BLaER1 treated with 17β-estradiol and CSF1 and Interleukin-3, amounts not matched to agents 10 nM and 100 nM (cell line): ENCODE results near the gene SLC34A1.
"Not testable (repeated sequence)": the region's sequence is repeated elsewhere in the genome, so short reads cannot be mapped to it uniquely, and the experiment has no call there.

ENCODE experiments used
- H3K27ac ChIP-seq, 11 experiments: shearing (Covaris generic); formaldehyde crosslinking; 2 replicates each; pipeline ENCODE4 v1.8.1; 2022
- H3K27me3 ChIP-seq, 11 experiments: shearing (Covaris generic); formaldehyde crosslinking; 2 replicates each; pipeline ENCODE4 v1.8.1; 2022
- H3K36me3 ChIP-seq, 11 experiments: shearing (Covaris generic); formaldehyde crosslinking; 2 replicates each; pipeline ENCODE4 v1.8.1; 2022
- H3K4me1 ChIP-seq, 10 experiments: shearing (Covaris generic); formaldehyde crosslinking; 2 replicates each; pipeline ENCODE4 v1.8.1; 2022
- H3K4me2 ChIP-seq, 11 experiments: shearing (Covaris generic); formaldehyde crosslinking; 2 replicates each; pipeline ENCODE4 v1.8.1; 2022
- H3K4me3 ChIP-seq, 10 experiments: shearing (Covaris generic); formaldehyde crosslinking; 2 replicates each; pipeline ENCODE4 v1.8.1; 2022
- H3K9ac ChIP-seq, 11 experiments: shearing (Covaris generic); formaldehyde crosslinking; 2 replicates each; pipeline ENCODE4 v1.8.1; 2022
- H3K9me3 ChIP-seq, 11 experiments: shearing (Covaris generic); formaldehyde crosslinking; replicated peaks in 1 of 11; 2 replicates each; pipeline ENCODE4 v1.8.1; 2022
- H4K20me1 ChIP-seq, 11 experiments: shearing (Covaris generic); formaldehyde crosslinking; 2 replicates each; pipeline ENCODE4 v1.8.1; 2022
- Cebpa-rat ChIP-seq, 11 experiments: shearing (Covaris generic); IDR thresholded peaks; 2 replicates each; pipeline ENCODE4 v1.8.1; 2022

SLC34A1 gene

GRCh38 chr5:177409043-177409801 is 25.0 kb downstream of the SLC34A1 start, which contains the start of gene F12:
F12 (minus strand) TSS chr5:177409564; CDS start chr5:177409527, 37 bp downstream.
- H3K4me2 ChIP-seq, result no peak within 1 kb of the TSS
- H3K36me3 ChIP-seq, result no peaks in the 10 kb centered on the region
- peaks cover 22 to 37% (median 32%) of the 10 kb centered on the region in 10 experiments for H3K4me1 ChIP-seq
- H4K20me1 ChIP-seq, result no peaks in the 10 kb centered on the region
- no peak within 1 kb of the TSS for H3K9ac ChIP-seq
- H3K9me3 ChIP-seq, result no peaks in the 10 kb centered on the region
- H3K4me3 ChIP-seq, result no peak within 1 kb of the TSS
- H3K27me3 ChIP-seq, result no peaks in the 10 kb centered on the region
- TF ChIP-seq Cebpa-rat (IDR thresholded peaks at IDR 0.05), result no peak
- H3K27ac ChIP-seq, result no peak within 1 kb of the TSS

GRCh38 chr5:177410575-177410974 is 26.3 kb downstream of the SLC34A1 start:
- peaks cover 10 to 23% (median 19%) of the 10 kb centered on the region in 10 experiments for H3K4me1 ChIP-seq
- TF ChIP-seq Cebpa-rat (IDR thresholded peaks at IDR 0.05), result no peak
- no peak overlapping the region for H3K9ac ChIP-seq
- H3K4me3 ChIP-seq, result no peak overlapping the region
- H3K4me2 ChIP-seq, result no peak overlapping the region; a peak in 2 of 22 replicates
- H3K36me3 ChIP-seq, result no peaks in the 10 kb centered on the region
- H3K9me3 ChIP-seq, result no peaks in the 10 kb centered on the region
- no peaks in the 10 kb centered on the region for H3K27me3 ChIP-seq
- H3K27ac ChIP-seq, result no peak overlapping the region
- no peaks in the 10 kb centered on the region for H4K20me1 ChIP-seq

DNA sequence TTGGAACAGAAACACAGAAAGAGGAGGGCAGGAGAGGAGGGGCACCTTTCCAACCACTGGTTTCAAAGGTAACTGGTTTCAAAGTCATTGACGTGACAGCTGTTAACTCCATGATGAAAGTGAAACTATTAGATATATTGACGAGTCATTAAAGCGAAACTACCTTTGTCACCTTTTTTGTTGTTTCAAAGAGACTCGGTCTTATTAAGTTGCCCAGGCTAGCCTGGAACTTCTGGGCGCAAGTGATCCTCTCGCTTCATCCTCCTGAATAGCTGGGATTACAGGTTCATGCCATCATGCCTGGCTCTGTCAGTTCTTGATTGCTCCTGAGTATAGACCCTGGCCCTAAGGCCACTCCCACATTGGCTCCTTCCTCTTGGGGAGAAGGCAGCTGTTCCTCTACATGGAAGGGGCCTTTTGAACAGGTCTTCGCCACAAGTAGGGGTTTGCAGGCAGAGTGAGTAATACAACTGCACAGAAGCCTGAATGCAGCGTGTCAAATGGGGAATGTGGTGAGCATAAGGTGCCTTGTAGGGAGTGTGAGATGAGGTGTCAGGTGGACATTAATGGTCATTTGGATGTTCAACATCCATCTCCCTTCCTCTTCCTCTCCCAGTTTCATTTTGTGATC is 28.5 kb downstream of the SLC34A1 start:
- Histone ChIP-seq H3K27me3 (no peaks in the 10 kb centered on the region), H3K9ac (no peak overlapping the region), H3K27ac (no peak overlapping the region), H3K4me3 (no peak overlapping the region), H4K20me1 (no peaks in the 10 kb centered on the region), H3K36me3 (no peaks in the 10 kb centered on the region), H3K9me3 (no peaks in the 10 kb centered on the region), H3K4me1 (peaks cover 7 to 20% (median 11%) of the 10 kb centered on the region in 10 experiments; a peak in 15 of 20 replicates), H3K4me2 (peak overlapping the region; percentile 6 to 53 (median 25); a peak in 16 of 22 replicates)
- TF ChIP-seq Cebpa-rat (IDR thresholded peaks at IDR 0.05), result no peak

- no peak overlapping the region for H3K9ac ChIP-seq
- H3K4me1 ChIP-seq, result peaks cover 7 to 27% (median 18%) of the 10 kb centered on the region in 10 experiments; a peak in 17 of 20 replicates
- H3K9me3 ChIP-seq, result no peaks in the 10 kb centered on the region
- no peak overlapping the region for H3K4me2 ChIP-seq
- no peaks in the 10 kb centered on the region for H4K20me1 ChIP-seq
- H3K36me3 ChIP-seq, result no peaks in the 10 kb centered on the region
- H3K27me3 ChIP-seq, result no peaks in the 10 kb centered on the region
- H3K4me3 ChIP-seq, result no peak overlapping the region
- H3K27ac ChIP-seq, result no peak overlapping the region
- TF ChIP-seq Cebpa-rat (IDR thresholded peaks at IDR 0.05), result no peak
Measured at GRCh38 chr5:177414481-177414880, 30.2 kb downstream of the SLC34A1 start.

GRCh38 chr5:177417081-177417480 is 32.8 kb downstream of the SLC34A1 start:
- Histone ChIP-seq H3K27ac (peak overlapping the region in 2 of 11 experiments; percentile 5 to 43; a peak in 3 of 22 replicates), H3K4me1 (peaks cover 7 to 36% (median 21%) of the 10 kb centered on the region in 10 experiments; a peak in 18 of 20 replicates), H3K4me2 (peak overlapping the region in 1 of 11 experiments; percentile 75; a peak in 2 of 22 replicates)
- not testable (repeated sequence) for H3K9ac ChIP-seq, H4K20me1 ChIP-seq, H3K4me3 ChIP-seq, H3K36me3 ChIP-seq, H3K27me3 ChIP-seq, H3K9me3 ChIP-seq

GRCh38 chr5:177419046-177419445 is 34.8 kb downstream of the SLC34A1 start:
- TF ChIP-seq Cebpa-rat (IDR thresholded peaks at IDR 0.05), result no peak
- Histone ChIP-seq H3K27me3 (no peaks in the 10 kb centered on the region), H3K9me3 (no peaks in the 10 kb centered on the region)

GRCh38 chr5:177420472-177420871 is 36.2 kb downstream of the SLC34A1 start:
- H3K27me3 ChIP-seq, result not testable (repeated sequence)
- peak overlapping the region in 1 of 11 experiments; percentile 29; a peak in 1 of 22 replicates for H3K4me2 ChIP-seq

More at GRCh38 chr5:177419046-177419445, 34.8 kb downstream of the SLC34A1 start:
- peaks cover 4 to 27% (median 15%) of the 10 kb centered on the region in 10 experiments; a peak in 16 of 20 replicates for H3K4me1 ChIP-seq
- H3K9ac ChIP-seq, result no peak overlapping the region; a peak in 1 of 22 replicates
- no peaks in the 10 kb centered on the region for H3K36me3 ChIP-seq
- peak overlapping the region in 7 of 11 experiments; percentile 5 to 38 (median 26); a peak in 7 of 22 replicates for H3K27ac ChIP-seq
- no peak overlapping the region for H3K4me3 ChIP-seq
- peak overlapping the region in 7 of 11 experiments; percentile 5 to 58 (median 29); a peak in 11 of 22 replicates for H3K4me2 ChIP-seq
- H4K20me1 ChIP-seq, result no peaks in the 10 kb centered on the region

GRCh38 chr5:177421062-177421798 is 37.0 kb downstream of the SLC34A1 start:
- Histone ChIP-seq H3K4me2 (no peak overlapping the region), H3K36me3 (no peaks in the 10 kb centered on the region), H3K9ac (no peak overlapping the region), H3K27me3 (no peaks in the 10 kb centered on the region), H4K20me1 (no peaks in the 10 kb centered on the region), H3K4me1 (peaks cover 13 to 35% (median 23%) of the 10 kb centered on the region in 10 experiments), H3K27ac (no peak overlapping the region), H3K4me3 (no peak overlapping the region), H3K9me3 (no peaks in the 10 kb centered on the region)
- TF ChIP-seq Cebpa-rat (IDR thresholded peaks at IDR 0.05), result no peak

More at GRCh38 chr5:177420472-177420871, 36.2 kb downstream of the SLC34A1 start:
- Histone ChIP-seq H3K27ac (0 out of 22 replicates have a peak overlapping the region, but pooled peaks of 1 of the 11 experiments have one; percentile 29), H3K4me1 (peaks cover 10 to 36% (median 22%) of the 10 kb centered on the region in 10 experiments)
- not testable (repeated sequence) for H3K36me3 ChIP-seq, H3K9me3 ChIP-seq, H3K9ac ChIP-seq, H3K4me3 ChIP-seq, H4K20me1 ChIP-seq

DNA sequence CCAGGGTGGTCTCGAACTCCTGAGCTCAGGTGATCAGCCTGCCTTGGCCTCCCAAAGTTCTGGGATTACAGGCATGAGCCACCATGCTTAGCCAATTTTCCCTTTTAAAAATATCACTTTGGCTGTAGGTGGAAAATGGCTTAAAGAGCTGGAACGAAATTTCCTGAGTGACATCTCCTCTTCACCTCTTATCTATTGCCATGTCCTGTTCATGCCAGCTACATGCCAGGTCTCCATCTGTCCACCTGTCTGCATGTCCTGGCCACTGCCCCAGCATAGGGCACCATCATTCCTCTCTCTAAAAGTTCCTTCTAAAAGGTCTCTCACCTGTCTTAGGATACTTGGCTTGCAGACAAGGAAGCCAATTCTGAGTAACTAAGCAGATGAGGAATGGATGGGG is 39.4 kb downstream of the SLC34A1 start:
- H3K27ac ChIP-seq, result no peak overlapping the region
- no peaks in the 10 kb centered on the region for H3K27me3 ChIP-seq
- no peak overlapping the region for H3K4me2 ChIP-seq
- H3K4me1 ChIP-seq, result peaks cover 19 to 41% (median 35%) of the 10 kb centered on the region in 10 experiments
- no peaks in the 10 kb centered on the region for H3K9me3 ChIP-seq
- no peak for TF ChIP-seq Cebpa-rat (IDR thresholded peaks at IDR 0.05)
- no peak overlapping the region for H3K9ac ChIP-seq
- H4K20me1 ChIP-seq, result peaks cover 0 to 17% (median 0%) of the 10 kb centered on the region in 11 experiments; a peak in 3 of 22 replicates
- H3K36me3 ChIP-seq, result no peaks in the 10 kb centered on the region; a peak in 2 of 22 replicates
- H3K4me3 ChIP-seq, result no peak overlapping the region
